Measurements from ENCODE around the gene MAML1. TPM values are rescaled to one million over a fixed set of nuclear protein-coding genes. Genes with fewer than 3 reads are reported as not detected.

The MAML1 gene
- total RNA-seq, 2 donors from 2014 or later, result 28.4 to 33.2 TPM

GRCh38 chr5:179795049-179795862 lies 62.6 kb downstream of the MAML1 start:
- peak overlapping the region; percentile 83 for H3K4me3 Mint-ChIP-seq
- H3K36me3 Mint-ChIP-seq (ENCODE audit: low read depth), result no peaks in the 10 kb centered on the region
- DNase-seq (no peak), ATAC-seq (no peak)
- peaks cover 17% of the 10 kb centered on the region for H3K4me1 Mint-ChIP-seq
- no peaks in the 10 kb centered on the region for H3K9me3 ChIP-seq (ENCODE audit: control insufficient read depth, low read length, poor library complexity, severe bottlenecking)
- peak overlapping the region; percentile 14 for H3K27ac Mint-ChIP-seq
- H3K27me3 Mint-ChIP-seq, result no peaks in the 10 kb centered on the region

GRCh38 chr5:179795863-179796833 lies 63.5 kb downstream of the MAML1 start:
- H3K36me3 Mint-ChIP-seq (ENCODE audit: low read depth), result no peaks in the 10 kb centered on the region
- H3K9me3 ChIP-seq (ENCODE audit: control insufficient read depth, low read length, poor library complexity, severe bottlenecking), result no peaks in the 10 kb centered on the region
- peak overlapping the region; percentile 77 for H3K27ac Mint-ChIP-seq
- peak overlapping the region; percentile 67 for H3K4me3 Mint-ChIP-seq
- peaks cover 17% of the 10 kb centered on the region for H3K4me1 Mint-ChIP-seq
- H3K27me3 Mint-ChIP-seq, result no peaks in the 10 kb centered on the region
- ATAC-seq (peak; percentile 73), DNase-seq (peak; percentile 57 to 67 (median 63))

- peak overlapping the region; percentile 67 for H3K4me3 Mint-ChIP-seq
- no peaks in the 10 kb centered on the region for H3K27me3 Mint-ChIP-seq
- peaks cover 21% of the 10 kb centered on the region for H3K4me1 Mint-ChIP-seq
- ATAC-seq, result no peak
- H3K27ac Mint-ChIP-seq, result peak overlapping the region; percentile 77
- DNase-seq, result no peak
- H3K9me3 ChIP-seq (ENCODE audit: control insufficient read depth, low read length, poor library complexity, severe bottlenecking), result no peaks in the 10 kb centered on the region
- H3K36me3 Mint-ChIP-seq (ENCODE audit: low read depth), result peaks cover 2% of the 10 kb centered on the region
These were observed 64.4 kb downstream of the MAML1 start for GRCh38 chr5:179796877-179797608.

- H3K9me3 ChIP-seq (ENCODE audit: control insufficient read depth, low read length, poor library complexity, severe bottlenecking), result no peaks in the 10 kb centered on the region
- H3K27ac Mint-ChIP-seq, result no peak overlapping the region
- H3K27me3 Mint-ChIP-seq, result no peaks in the 10 kb centered on the region
- no peak for DNase-seq
- no peak overlapping the region for H3K4me3 Mint-ChIP-seq
- peaks cover 2% of the 10 kb centered on the region for H3K36me3 Mint-ChIP-seq (ENCODE audit: low read depth)
- ATAC-seq, result no peak
- H3K4me1 Mint-ChIP-seq, result peaks cover 22% of the 10 kb centered on the region
These were observed 65.1 kb downstream of the MAML1 start for GRCh38 chr5:179797741-179798140.

- Mint-ChIP-seq H3K36me3 (ENCODE audit: low read depth) (peaks cover 2% of the 10 kb centered on the region), H3K27ac (no peak overlapping the region), H3K4me3 (no peak overlapping the region), H3K4me1 (peaks cover 22% of the 10 kb centered on the region), H3K27me3 (no peaks in the 10 kb centered on the region)
- H3K9me3 ChIP-seq (ENCODE audit: control insufficient read depth, low read length, poor library complexity, severe bottlenecking), result no peaks in the 10 kb centered on the region
- DNase-seq, result no peak
- ATAC-seq, result no peak
These were observed 65.6 kb downstream of the MAML1 start for GRCh38 chr5:179798144-179798770.

GRCh38 chr5:179798771-179799643 lies 66.4 kb downstream of the MAML1 start:
- peak overlapping the region; percentile 19 for H3K4me3 Mint-ChIP-seq
- no peaks in the 10 kb centered on the region for H3K9me3 ChIP-seq (ENCODE audit: control insufficient read depth, low read length, poor library complexity, severe bottlenecking)
- no peak for DNase-seq
- peaks cover 2% of the 10 kb centered on the region for H3K36me3 Mint-ChIP-seq (ENCODE audit: low read depth)
- peaks cover 20% of the 10 kb centered on the region for H3K4me1 Mint-ChIP-seq
- H3K27me3 Mint-ChIP-seq, result no peaks in the 10 kb centered on the region
- peak overlapping the region; percentile 60 for H3K27ac Mint-ChIP-seq
- no peak for ATAC-seq

- ATAC-seq (no peak), DNase-seq (no peak)
- Mint-ChIP-seq H3K36me3 (ENCODE audit: low read depth) (peaks cover 2% of the 10 kb centered on the region), H3K27me3 (no peaks in the 10 kb centered on the region), H3K4me3 (peak overlapping the region; percentile 36), H3K4me1 (peaks cover 24% of the 10 kb centered on the region), H3K27ac (peak overlapping the region; percentile 60)
- H3K9me3 ChIP-seq (ENCODE audit: control insufficient read depth, low read length, poor library complexity, severe bottlenecking), result no peaks in the 10 kb centered on the region
These were observed 67.0 kb downstream of the MAML1 start for GRCh38 chr5:179799644-179799973.

GRCh38 chr5:179800071-179800695 lies 67.6 kb downstream of the MAML1 start:
- no peaks in the 10 kb centered on the region for H3K9me3 ChIP-seq (ENCODE audit: control insufficient read depth, low read length, poor library complexity, severe bottlenecking)
- Mint-ChIP-seq H3K36me3 (ENCODE audit: low read depth) (peaks cover 2% of the 10 kb centered on the region), H3K27ac (no peak overlapping the region), H3K27me3 (no peaks in the 10 kb centered on the region), H3K4me1 (peaks cover 30% of the 10 kb centered on the region), H3K4me3 (no peak overlapping the region)
- DNase-seq, result no peak
- no peak for ATAC-seq

- DNase-seq, result no peak
- H3K27ac Mint-ChIP-seq, result no peak overlapping the region
- no peaks in the 10 kb centered on the region for H3K27me3 Mint-ChIP-seq
- no peak for ATAC-seq
- peaks cover 33% of the 10 kb centered on the region for H3K4me1 Mint-ChIP-seq
- no peak overlapping the region for H3K4me3 Mint-ChIP-seq
- peaks cover 2% of the 10 kb centered on the region for H3K36me3 Mint-ChIP-seq (ENCODE audit: low read depth)
- no peaks in the 10 kb centered on the region for H3K9me3 ChIP-seq (ENCODE audit: control insufficient read depth, low read length, poor library complexity, severe bottlenecking)
These were observed 68.1 kb downstream of the MAML1 start for GRCh38 chr5:179800696-179801201.

- ATAC-seq, result peak; percentile 68
These were observed 68.9 kb downstream of the MAML1 start for GRCh38 chr5:179801304-179802206.

More at GRCh38 chr5:179801304-179802206, 68.9 kb downstream of the MAML1 start:
- no peaks in the 10 kb centered on the region for H3K9me3 ChIP-seq (ENCODE audit: control insufficient read depth, low read length, poor library complexity, severe bottlenecking)
- Mint-ChIP-seq H3K27me3 (no peaks in the 10 kb centered on the region), H3K27ac (no peak overlapping the region), H3K4me1 (peaks cover 33% of the 10 kb centered on the region), H3K36me3 (ENCODE audit: low read depth) (peaks cover 2% of the 10 kb centered on the region), H3K4me3 (peak overlapping the region; percentile 43)
- peak; percentile 66 to 86 (median 68) for DNase-seq
